Endothelial cell of hepatic sinusoid (primary cell): ENCODE results near the gene ZNF562.
"Not testable (repeated sequence)": the region's sequence is repeated elsewhere in the genome, so short reads cannot be mapped to it uniquely, and the experiment has no call there.

Experiments used
- in situ Hi-C: cut with HindIII; loops from 2 replicates; pipeline ENCODE4 v1.10.0; 2017; ENCODE audit warnings: low sequenced_read_pairs

The ZNF562 gene

DNA sequence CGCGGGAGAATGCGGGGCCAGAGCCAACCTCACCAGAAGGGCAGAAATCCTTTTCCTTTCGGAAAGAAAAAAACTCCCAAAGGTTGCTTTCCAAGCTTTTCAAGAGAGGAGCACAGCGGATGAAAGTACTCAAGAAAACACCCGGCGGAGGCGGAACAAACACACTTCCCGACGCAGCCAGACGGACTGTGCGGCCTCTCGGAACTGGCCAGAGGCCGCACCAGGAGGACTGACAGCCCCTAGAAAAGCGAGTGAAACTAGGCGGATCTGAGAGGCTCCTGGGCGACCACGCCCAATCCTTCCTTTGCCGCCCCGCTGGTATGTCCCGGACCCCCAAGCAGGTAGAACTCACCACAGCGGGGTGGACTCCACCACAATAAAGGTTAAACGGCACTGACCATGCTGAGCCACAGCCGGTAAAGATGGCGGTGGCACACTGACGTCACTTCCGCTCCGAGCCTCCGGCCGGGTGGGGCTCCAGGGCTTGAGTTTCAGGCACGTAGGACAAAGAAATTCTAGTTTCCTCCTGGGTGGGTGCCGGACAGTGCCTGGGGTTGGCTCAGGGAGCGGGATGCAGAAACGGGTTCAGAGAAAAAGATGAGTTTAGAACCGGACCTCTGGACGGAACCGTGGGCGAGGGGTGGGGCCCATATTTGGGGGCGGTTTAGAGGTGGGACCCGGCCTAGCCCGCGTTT is at the start of gene ZNF562:
Gene ZNF562 (minus strand): TSS at position 438 of the 695 bp plus-strand sequence. CDS start 14,356 bp downstream, outside the sequence.
- in situ Hi-C loops: no loop called here

- in situ Hi-C loops: no loop called here
Observed at GRCh38 chr19:9724157-9724556, 49.3 kb upstream of the ZNF562 start.

DNA sequence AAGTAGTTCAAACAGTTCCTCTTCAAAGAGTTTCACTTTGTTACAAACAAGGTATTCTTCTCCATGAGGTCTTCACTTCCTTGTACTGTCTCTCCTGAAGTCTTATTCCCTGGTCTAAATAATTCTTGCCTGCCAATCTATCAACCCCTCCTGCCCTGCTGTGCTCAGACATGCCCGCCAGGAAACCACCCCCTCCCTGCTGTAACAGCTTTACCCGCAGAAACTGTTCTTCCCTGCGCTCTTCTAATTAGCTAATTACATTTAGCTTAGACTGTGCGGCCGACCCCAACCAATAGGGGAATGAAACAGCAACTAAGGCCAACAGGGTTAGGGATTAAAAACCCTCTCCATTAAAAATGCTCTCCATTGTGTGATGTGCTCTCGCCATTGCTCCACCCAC is 47.0 kb upstream of the ZNF562 start:
- in situ Hi-C loops: no loop called here

DNA sequence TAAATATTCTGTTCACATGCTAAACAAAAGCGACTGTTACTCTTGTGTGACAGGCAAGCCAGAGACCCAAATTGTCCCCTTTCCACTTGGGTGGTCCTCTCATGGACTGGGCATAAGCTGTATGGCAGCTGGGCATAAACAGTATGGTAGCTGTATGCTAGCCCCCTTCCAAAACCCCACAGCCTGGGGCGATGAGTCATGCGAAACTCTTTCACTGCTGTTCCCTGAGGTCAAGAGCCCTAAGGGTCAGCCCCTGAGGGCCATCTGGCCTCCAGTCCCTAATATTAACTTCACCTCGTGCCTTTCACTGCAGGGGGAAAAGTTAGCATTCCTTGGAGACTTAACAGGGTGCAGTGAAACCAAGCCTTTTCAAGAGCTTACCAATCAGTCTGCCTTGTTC is 45.6 kb upstream of the ZNF562 start:
- in situ Hi-C loops: no loop called here

- in situ Hi-C loops: no loop called here
Observed at GRCh38 chr19:9711815-9712214, 36.9 kb upstream of the ZNF562 start.

- in situ Hi-C loops: no loop called here
Observed at GRCh38 chr19:9709305-9709704, 34.4 kb upstream of the ZNF562 start.

DNA sequence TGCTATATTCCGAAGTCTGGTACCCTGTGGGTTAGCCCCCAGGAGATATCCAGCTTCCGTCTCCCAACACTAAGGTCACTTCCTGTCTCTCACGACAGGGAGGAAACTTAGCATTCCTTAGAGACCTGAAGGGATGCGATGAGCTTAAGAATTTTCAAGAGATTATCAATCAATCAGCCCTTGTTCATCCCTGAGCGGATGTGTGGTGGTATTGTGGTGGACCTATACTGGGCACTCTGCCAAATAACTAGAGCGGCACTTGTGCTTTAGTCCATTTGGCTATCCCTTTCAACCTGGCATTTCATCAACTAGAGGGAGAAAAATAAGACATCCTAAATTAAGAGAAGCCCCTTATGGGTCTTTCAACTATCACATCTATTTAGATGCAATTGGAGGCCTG is 30.9 kb upstream of the ZNF562 start:
- in situ Hi-C loops: no loop called here

GRCh38 chr19:9702186-9702585 is 27.3 kb upstream of the ZNF562 start:
- in situ Hi-C loops: no loop called here

DNA sequence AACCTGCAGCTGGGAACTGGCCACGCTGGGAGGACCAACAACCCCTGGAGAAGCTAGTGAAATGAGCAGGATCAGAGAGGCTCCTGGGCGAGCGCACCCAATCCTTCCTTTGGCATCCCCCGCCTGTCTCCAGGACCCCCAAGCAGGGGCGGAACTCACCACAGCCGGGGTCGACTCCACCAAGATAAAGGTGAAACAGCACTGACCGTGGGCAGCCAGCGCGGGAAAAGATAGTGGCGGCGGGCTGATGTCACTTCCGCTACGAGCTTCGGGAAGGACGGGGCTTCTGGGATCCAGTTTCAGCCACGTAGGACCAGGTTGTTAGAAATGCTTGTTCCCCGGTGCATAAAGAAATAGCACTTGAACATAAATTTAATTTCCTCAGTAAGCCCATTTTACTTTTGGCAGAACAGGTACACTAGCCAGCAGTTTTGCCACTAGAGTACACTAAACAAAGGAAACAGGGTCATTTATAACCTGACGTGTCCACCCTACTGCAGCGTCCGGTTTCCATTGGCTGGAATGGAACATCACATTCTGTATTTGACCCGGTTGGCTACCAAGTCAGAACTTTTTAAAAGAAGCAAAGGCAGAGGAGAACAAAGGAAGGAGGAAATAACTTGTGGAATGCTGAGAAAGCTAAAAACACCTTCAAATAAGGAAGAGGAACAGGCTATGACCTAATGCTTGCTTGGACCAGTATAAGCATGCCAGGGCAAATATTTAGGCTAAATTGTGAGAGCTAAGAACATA is 25.5 kb upstream of the ZNF562 start:
- in situ Hi-C loops: no loop called here

- in situ Hi-C loops: not testable (repeated sequence)
Observed at GRCh38 chr19:9690301-9690700, 15.4 kb upstream of the ZNF562 start.

- in situ Hi-C loops: not testable (repeated sequence)
Observed at GRCh38 chr19:9679996-9680395, 5.1 kb upstream of the ZNF562 start.

DNA sequence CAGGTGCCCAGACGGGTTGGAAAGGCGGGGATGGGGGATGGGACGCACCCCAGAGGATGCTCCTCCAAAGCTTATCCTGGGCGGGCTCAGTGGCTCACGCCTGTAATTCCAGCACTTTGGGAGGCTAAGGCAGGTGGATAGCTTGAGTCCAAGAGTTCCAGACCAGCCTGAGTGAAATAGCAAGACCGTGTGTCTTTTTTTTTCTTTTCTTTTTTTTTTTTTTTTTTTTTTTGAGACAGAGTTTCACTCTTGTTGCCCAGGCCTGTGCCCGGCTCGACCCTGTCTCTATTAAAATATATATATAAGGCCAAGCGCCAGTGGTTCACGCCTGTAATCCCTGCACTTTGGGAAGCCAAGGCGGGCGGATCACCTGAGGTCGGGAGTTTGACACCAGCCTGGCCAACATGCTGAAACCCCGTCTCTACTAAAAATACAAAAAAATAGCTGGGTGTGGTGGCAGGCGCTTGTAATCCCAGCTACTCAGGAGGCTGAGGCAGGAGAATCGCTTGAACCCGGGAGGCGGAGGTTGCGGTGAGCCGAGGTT is 530 bp upstream of the ZNF562 start:
- in situ Hi-C loops: not testable (repeated sequence)

DNA sequence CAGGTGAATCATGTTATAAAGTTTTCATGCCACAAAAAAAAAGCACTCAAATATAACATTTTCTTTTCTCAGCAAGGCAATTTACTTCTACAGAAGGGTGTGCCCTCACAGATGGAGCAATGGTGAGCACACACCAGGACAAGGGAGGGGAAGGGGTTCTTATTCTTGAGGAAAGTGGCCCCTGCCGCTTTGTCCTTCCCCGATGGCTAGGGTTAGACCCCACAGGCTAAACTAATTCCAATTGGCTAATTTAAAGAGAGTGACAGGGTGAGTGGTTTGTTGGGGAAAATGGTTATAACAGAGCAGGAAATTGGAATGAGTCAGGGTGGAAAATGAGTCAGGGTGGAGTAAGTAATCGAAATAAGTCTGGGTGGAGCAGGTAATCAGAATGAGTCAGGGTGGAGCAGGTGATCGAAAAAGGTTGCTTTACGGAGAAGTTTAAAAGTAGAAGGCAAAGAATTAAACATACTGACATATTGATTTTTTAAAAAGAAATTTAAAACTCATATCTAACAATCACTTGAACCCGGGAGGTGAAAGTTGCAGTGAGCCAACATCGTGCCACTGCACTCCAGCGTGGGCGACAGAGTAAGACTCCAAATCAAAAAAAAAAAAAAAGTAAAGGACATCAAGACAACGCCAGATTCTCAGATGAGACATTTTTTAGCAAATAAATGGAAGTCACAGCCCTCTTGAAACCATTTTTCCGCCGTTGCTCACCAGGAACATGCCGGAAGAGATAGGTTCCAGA is 813 bp downstream of the ZNF562 start:
- in situ Hi-C loops: no loop called here

DNA sequence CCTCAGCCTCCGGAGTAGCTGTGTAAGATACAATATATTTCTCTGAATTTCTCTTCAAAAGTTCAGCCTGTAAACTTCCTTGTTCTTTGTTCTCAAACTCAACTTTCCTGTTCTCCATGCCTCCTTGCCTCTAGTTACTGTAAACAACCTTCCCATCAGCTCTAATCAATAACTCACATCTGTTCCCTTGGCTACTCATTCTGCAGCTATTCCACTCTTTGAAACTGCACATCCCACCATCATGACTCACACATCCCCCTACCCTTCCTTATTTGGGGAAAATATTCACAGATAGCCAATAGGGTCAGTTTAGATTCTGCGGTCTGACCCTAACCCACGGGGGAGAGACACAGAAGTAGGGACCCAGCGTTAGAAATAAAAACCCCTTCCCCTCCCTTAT is 2.0 kb downstream of the ZNF562 start:
- in situ Hi-C loops: no loop called here

DNA sequence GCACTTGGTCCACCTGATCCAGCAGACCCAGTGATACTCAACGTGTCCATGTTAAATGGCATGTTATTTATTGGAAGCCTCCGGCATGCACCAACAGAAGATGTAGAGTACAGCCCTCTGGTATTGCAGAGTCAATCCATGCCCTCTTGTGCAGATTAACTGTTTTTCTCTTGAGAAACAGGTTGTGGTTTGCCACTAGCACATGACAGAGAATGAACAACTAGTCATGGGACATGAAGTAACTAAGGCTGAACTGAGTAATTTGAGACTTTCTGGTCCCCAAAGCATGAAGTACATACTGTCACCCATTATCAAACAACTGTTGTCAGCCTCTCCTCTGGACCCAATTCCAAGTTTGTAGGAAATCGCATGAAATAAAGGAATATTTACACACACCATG is 3.2 kb downstream of the ZNF562 start:
- in situ Hi-C loops: no loop called here

DNA sequence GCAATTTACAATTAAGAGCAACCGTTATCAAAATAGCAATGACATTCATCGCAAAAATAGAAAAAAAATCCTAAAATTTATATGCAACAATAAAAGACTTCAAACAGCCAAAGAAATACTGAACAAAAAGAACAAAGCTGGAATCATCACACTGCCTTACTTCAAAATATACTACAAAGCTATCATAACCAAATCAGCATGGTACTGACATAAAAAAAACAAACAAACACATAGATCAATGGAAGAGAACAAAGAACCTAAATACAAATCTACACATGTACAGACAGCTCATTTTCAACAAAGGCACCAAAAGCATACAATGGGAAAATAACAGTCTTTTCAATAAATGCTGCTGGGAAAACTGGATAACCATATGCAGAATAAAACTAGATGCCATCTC is 6.4 kb downstream of the ZNF562 start:
- in situ Hi-C loops: no loop called here

- in situ Hi-C loops: no loop called here
Observed at GRCh38 chr19:9667898-9668297, 7.0 kb downstream of the ZNF562 start.

GRCh38 chr19:9658769-9659168 is 16.1 kb downstream of the ZNF562 start:
- in situ Hi-C loops: no loop called here

GRCh38 chr19:9653066-9653555 is 21.8 kb downstream of the ZNF562 start:
- in situ Hi-C loops: not testable (repeated sequence)

DNA sequence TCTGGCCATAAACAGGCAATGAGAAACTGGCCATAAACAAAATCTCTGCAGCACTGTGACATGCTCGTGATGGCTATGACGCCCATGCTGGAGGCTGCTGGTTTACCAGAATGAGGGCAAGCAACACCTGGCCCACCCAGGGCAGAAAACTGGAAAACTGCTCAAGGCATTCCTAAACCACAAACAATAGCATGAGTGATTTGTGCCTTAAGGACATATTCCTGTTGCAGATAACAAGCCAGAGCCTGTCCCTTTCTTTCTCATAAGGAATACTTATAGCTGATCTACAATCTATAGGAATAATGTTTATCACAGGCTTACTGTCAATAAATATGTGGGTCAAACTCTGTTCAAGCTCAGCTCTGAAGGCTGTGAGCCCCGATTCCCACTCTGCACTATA is 23.4 kb downstream of the ZNF562 start:
- in situ Hi-C loops: not testable (repeated sequence)

GRCh38 chr19:9650345-9650744 is 24.6 kb downstream of the ZNF562 start:
- in situ Hi-C loops: no loop called here
